Skeletal muscle satellite cell (primary cell): Measurements from ENCODE around the gene DHRS11.
A peak's percentile ranks its signal among the peaks of the same experiment; 100 is the strongest.

ENCODE experiments used
- H3K27me3 ChIP-seq: 2 replicates; pipeline ENCODE4 v1.7.0; 2013; ENCODE audit warnings: low read length; ENCODE audit not compliant: control insufficient read depth, insufficient read depth
- H3K36me3 ChIP-seq: 2 replicates; pipeline ENCODE4 v1.7.0; 2013; ENCODE audit warnings: mild to moderate bottlenecking, control low read depth, low read length; ENCODE audit not compliant: insufficient read depth
- H3K4me1 ChIP-seq: 2 replicates; pipeline ENCODE4 v1.7.0; 2013; ENCODE audit warnings: low read length; ENCODE audit not compliant: control insufficient read depth, insufficient read depth
- H3K4me2 ChIP-seq: 2 replicates; pipeline ENCODE4 v1.7.0; 2013; ENCODE audit warnings: mild to moderate bottlenecking, low read length
- H3K4me3 ChIP-seq: 2 replicates; pipeline ENCODE4 v1.7.0; 2013; ENCODE audit warnings: low read length
- H3K9ac ChIP-seq: 2 replicates; pipeline ENCODE4 v1.7.0; 2013; ENCODE audit warnings: mild to moderate bottlenecking, low read depth, low read length, moderate library complexity
- H3K9me3 ChIP-seq: replicated peaks from 2 replicates; pipeline ENCODE4 v1.7.0; 2013; ENCODE audit warnings: mild to moderate bottlenecking, control low read depth, low read length

The DHRS11 gene

DNA sequence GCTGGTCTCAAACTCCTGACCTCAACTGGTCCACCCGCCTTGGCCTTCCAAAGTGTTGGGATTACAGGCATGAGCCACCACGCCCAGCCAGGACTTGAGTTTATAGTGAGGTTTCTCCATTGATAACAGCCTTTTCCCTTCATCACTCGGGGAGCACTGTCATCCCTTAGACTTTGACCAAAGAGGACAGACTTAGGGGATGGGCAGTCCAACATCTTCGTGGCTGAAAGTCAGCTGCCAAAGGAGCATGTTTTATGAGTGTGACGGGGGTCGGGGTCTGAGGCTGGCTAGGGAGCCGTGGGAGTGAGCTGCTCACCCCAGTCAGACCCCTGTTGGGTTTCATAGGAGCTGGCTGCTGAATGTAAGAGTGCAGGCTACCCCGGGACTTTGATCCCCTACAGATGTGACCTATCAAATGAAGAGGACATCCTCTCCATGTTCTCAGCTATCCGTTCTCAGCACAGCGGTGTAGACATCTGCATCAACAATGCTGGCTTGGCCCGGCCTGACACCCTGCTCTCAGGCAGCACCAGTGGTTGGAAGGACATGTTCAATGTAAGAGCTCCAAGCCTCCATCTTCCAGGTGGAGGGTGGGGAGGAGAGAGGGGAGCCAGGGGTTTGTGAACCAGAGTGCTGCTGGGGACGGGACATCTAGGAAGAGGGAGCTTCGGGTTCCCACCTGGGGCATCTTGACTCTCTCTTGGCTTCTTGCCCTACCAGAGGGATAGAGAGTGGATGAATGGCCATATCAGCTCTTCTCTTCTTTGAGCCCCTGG lies 3.1 kb downstream of the DHRS11 start:
- Histone ChIP-seq H3K36me3 (peaks cover 13% of the 10 kb centered on the region), H3K9ac (no peak overlapping the region), H3K27me3 (no peaks in the 10 kb centered on the region), H3K4me3 (no peak overlapping the region), H3K9me3 (no peaks in the 10 kb centered on the region), H3K4me1 (peaks cover 14% of the 10 kb centered on the region), H3K4me2 (no peak overlapping the region)

DNA sequence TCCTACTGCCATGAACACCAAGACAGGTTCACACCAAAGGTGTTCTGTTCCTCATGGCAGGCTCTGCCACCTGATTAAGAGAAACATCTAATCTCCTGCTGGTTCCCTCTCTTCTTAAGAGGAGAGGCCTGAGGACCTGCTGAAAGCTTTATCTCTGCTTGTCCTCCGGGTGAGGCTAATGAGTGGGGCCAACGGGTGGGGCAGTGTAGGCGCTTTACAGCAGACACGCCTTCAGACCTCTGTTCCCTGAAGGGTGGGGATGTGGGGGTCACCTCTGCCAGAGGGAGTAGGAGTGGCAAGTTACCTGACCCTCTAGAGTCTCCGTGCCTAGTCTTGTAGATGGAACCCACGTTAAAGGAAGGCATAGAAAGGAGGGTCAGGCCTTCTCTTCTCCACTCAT lies 5.5 kb downstream of the DHRS11 start:
- H3K27me3 ChIP-seq: no peaks in the 10 kb centered on the region
- H3K4me1 ChIP-seq: peaks cover 18% of the 10 kb centered on the region
- H3K36me3 ChIP-seq: no peaks in the 10 kb centered on the region
- no peak overlapping the region for H3K4me3 ChIP-seq
- no peaks in the 10 kb centered on the region for H3K9me3 ChIP-seq
- no peak overlapping the region for H3K4me2 ChIP-seq
- H3K9ac ChIP-seq: no peak overlapping the region

DNA sequence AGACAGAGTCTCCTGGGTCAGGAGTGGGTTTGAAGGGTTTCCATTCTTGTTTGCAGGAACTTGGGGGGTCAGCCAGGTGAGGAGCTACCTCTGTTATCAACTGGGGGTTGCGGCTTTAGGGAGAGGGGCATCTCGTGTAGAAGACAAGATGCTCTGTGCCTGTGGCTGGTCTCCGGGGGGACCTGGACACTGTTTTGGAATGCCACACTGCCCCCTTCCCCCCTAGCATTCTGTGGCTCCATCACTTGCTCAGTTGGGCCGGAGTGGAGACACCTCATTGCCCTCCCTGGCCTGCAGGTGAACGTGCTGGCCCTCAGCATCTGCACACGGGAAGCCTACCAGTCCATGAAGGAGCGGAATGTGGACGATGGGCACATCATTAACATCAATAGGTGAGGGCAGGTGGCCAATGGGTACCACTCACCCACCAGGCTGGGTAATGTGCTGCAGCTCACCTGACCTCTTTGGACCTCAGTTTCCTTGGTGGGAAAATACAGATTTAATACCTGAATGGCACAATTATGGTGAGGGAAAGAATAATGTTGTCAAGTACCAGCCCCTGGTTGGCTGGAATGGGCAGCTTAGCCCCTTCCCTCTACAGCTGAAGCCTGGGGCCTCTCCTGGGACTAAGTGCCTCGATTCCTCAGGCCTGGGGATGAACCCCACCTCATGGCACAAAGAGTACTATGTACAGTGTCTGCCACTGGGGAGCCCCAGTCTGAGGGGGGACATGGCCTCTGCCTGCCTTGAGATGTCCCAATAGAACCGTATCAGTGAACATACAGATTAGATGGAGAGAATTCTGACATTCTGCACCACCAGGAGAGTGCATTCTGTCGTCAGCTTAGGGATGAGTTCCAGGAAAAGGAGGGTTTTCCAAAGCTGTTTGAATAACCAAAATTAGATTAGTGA lies 6.4 kb downstream of the DHRS11 start:
- no peak overlapping the region for H3K9ac ChIP-seq
- H3K4me2 ChIP-seq: no peak overlapping the region
- no peaks in the 10 kb centered on the region for H3K36me3 ChIP-seq

DNA sequence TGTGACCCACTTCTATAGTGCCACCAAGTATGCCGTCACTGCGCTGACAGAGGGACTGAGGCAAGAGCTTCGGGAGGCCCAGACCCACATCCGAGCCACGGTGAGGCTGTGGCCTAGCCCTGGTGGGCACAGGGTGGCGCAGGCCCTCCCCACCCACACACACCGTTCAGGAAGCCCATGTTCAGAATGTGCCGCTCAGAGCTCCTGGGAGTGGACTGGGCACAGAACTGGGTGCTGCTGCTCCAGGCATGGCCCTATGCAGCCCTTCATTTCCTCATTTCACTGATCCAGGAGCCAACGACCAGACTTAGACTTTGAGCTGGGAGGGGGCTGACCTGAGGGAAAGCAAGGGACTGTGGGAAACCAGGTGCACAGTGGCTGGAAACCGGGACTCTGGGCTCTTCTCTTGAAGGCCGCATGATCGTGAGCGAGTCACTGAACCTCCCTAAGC lies 7.3 kb downstream of the DHRS11 start:
- no peaks in the 10 kb centered on the region for H3K36me3 ChIP-seq
- H3K4me1 ChIP-seq: peaks cover 15% of the 10 kb centered on the region
- H3K9me3 ChIP-seq: no peaks in the 10 kb centered on the region
- H3K9ac ChIP-seq: no peak overlapping the region
- H3K4me2 ChIP-seq: no peak overlapping the region
- no peak overlapping the region for H3K4me3 ChIP-seq
- no peaks in the 10 kb centered on the region for H3K27me3 ChIP-seq

More for the DNA sequence above, 6.4 kb downstream of the DHRS11 start:
- no peaks in the 10 kb centered on the region for H3K27me3 ChIP-seq
- peaks cover 15% of the 10 kb centered on the region for H3K4me1 ChIP-seq
- H3K9me3 ChIP-seq: no peaks in the 10 kb centered on the region
- H3K4me3 ChIP-seq: no peak overlapping the region

GRCh38 chr17:36599546-36600250 lies 8.0 kb downstream of the DHRS11 start:
- Histone ChIP-seq H3K27me3 (no peaks in the 10 kb centered on the region), H3K36me3 (no peaks in the 10 kb centered on the region), H3K9me3 (no peaks in the 10 kb centered on the region), H3K4me1 (peaks cover 19% of the 10 kb centered on the region), H3K4me2 (no peak overlapping the region), H3K4me3 (no peak overlapping the region), H3K9ac (no peak overlapping the region)

DNA sequence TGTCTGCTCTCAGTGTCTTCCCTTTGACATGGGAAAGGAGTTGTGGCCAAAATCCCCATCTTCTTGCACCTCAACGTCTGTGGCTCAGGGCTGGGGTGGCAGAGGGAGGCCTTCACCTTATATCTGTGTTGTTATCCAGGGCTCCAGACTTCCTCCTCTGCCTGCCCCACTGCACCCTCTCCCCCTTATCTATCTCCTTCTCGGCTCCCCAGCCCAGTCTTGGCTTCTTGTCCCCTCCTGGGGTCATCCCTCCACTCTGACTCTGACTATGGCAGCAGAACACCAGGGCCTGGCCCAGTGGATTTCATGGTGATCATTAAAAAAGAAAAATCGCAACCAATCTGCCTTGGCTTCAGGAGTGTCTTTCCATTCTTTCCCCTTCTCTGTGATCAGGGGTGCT lies 8.8 kb downstream of the DHRS11 start:
- H3K4me1 ChIP-seq: peaks cover 19% of the 10 kb centered on the region
- peak overlapping the region; percentile 92 for H3K4me3 ChIP-seq
- H3K9ac ChIP-seq: peak overlapping the region; percentile 90
- no peaks in the 10 kb centered on the region for H3K9me3 ChIP-seq
- no peaks in the 10 kb centered on the region for H3K27me3 ChIP-seq
- H3K4me2 ChIP-seq: peak overlapping the region; percentile 95
- H3K36me3 ChIP-seq: no peaks in the 10 kb centered on the region

GRCh38 chr17:36600936-36601302 lies 9.2 kb downstream of the DHRS11 start:
- Histone ChIP-seq H3K9ac (peak overlapping the region; percentile 90), H3K4me3 (peak overlapping the region; percentile 92), H3K9me3 (no peaks in the 10 kb centered on the region), H3K4me2 (peak overlapping the region; percentile 95), H3K27me3 (no peaks in the 10 kb centered on the region), H3K4me1 (peaks cover 19% of the 10 kb centered on the region), H3K36me3 (no peaks in the 10 kb centered on the region)

- Histone ChIP-seq H3K4me2 (peak within 1 kb of the TSS; percentile 95), H3K4me1 (peaks cover 19% of the 10 kb centered on the region), H3K27me3 (no peaks in the 10 kb centered on the region), H3K4me3 (peak within 1 kb of the TSS; percentile 92), H3K36me3 (no peaks in the 10 kb centered on the region), H3K9ac (peak within 1 kb of the TSS; percentile 90), H3K9me3 (no peaks in the 10 kb centered on the region)
These were observed 9.8 kb downstream of the DHRS11 start, which contains the start of gene MRM1 for GRCh38 chr17:36601303-36602029. MRM1 (plus strand) TSS chr17:36601583; CDS start chr17:36601811, 228 bp downstream.

DNA sequence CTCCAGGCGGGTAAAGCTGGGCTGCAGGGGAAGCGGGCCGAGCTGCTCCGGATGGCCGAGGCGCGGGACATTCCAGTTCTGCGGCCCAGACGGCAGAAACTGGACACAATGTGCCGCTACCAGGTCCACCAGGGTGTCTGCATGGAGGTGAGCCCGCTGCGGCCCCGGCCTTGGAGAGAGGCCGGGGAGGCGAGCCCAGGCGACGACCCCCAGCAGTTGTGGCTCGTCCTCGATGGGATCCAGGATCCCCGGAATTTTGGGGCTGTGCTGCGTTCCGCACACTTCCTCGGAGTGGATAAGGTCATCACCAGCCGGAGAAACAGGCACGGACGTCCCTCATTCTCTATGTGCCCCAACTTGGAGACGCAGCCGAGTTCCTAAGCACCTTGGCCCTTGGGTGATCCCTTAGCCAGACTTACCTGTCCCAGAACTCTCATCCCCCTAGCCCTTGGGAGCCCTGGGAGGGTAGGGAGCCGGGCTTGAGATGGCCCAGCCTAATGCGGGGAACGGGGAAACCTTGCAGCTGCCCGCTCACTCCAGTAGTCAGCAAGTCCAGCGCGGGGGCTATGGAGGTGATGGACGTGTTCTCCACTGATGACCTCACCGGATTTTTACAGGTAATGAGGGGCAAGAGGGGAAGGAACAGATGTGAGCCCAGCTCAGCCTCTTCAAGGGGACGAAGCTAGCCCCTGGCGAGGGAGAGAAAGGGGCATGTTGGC lies 10.5 kb downstream of the DHRS11 start:
- Histone ChIP-seq H3K27me3 (no peaks in the 10 kb centered on the region), H3K4me2 (peak overlapping the region; percentile 95), H3K9ac (peak overlapping the region; percentile 90), H3K36me3 (no peaks in the 10 kb centered on the region), H3K9me3 (no peaks in the 10 kb centered on the region), H3K4me1 (peaks cover 19% of the 10 kb centered on the region), H3K4me3 (peak overlapping the region; percentile 92)

DNA sequence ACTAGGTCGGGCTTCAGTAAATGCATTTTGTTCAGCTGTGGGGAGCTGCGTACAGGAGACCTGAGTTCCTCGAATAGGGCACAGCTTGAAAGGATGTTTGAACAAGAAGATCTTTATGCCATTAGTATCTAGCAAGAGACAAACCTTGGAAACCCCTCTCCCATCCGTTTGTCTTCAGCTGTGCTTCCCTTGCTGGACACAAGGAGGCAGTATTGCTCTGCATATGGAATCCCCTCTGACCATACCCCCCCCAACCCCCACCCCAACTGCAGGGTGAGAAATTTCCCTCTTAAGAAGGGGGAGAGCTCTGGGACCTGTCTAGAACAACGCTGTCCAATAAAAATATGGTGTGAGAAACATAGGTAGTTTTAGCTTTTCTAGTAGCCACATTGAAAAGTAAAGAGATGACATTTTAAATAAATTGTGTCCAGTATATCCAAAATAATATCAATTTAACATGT lies 11.3 kb downstream of the DHRS11 start:
- Histone ChIP-seq H3K9me3 (no peaks in the 10 kb centered on the region), H3K4me3 (peak overlapping the region; percentile 92)

More for the DNA sequence above, 11.3 kb downstream of the DHRS11 start:
- H3K4me1 ChIP-seq: peaks cover 19% of the 10 kb centered on the region
- peak overlapping the region; percentile 95 for H3K4me2 ChIP-seq
- no peaks in the 10 kb centered on the region for H3K36me3 ChIP-seq
- peak overlapping the region; percentile 90 for H3K9ac ChIP-seq
- no peaks in the 10 kb centered on the region for H3K27me3 ChIP-seq
